HepG2 (cell line): Measurements from ENCODE around the gene ZNF771.

Experiments used
- KLF16 ChIP-seq, 2 experiments: sonication (generic) in 1 of 2; formaldehyde crosslinking in 1 of 2; IDR thresholded peaks; 2 replicates each; pipeline versions ENCODE4 v1.6.1 to v1.8.0; 2016 to 2023; ENCODE audit warnings: missing genetic modification reagents in 2 of 2, missing compliant biosample characterization in 1 of 2
- TF ChIP-seq, protein P1 (sequence below): sonication (generic); formaldehyde crosslinking; IDR thresholded peaks from 2 replicates; pipeline ENCODE4 v1.4.0; 2020; ENCODE audit warnings: missing genetic modification reagents, borderline replicate concordance
- TF ChIP-seq, protein P2 (sequence below): sonication (generic); formaldehyde crosslinking; IDR thresholded peaks from 2 replicates; pipeline ENCODE4 v1.5.0; 2020; ENCODE audit warnings: mild to moderate bottlenecking, missing genetic modification reagents, moderate library complexity
- TF ChIP-seq, protein P3 (sequence below): sonication (generic); formaldehyde crosslinking; IDR thresholded peaks from 2 replicates; pipeline ENCODE4 v1.8.0; 2022; ENCODE audit warnings: mild to moderate bottlenecking, missing genetic modification reagents
- TF ChIP-seq, protein P4 (sequence below): sonication (generic); formaldehyde crosslinking; IDR thresholded peaks from 2 replicates; pipeline ENCODE4 v1.8.0; 2023; ENCODE audit warnings: mild to moderate bottlenecking, missing genetic modification reagents

DNA sequence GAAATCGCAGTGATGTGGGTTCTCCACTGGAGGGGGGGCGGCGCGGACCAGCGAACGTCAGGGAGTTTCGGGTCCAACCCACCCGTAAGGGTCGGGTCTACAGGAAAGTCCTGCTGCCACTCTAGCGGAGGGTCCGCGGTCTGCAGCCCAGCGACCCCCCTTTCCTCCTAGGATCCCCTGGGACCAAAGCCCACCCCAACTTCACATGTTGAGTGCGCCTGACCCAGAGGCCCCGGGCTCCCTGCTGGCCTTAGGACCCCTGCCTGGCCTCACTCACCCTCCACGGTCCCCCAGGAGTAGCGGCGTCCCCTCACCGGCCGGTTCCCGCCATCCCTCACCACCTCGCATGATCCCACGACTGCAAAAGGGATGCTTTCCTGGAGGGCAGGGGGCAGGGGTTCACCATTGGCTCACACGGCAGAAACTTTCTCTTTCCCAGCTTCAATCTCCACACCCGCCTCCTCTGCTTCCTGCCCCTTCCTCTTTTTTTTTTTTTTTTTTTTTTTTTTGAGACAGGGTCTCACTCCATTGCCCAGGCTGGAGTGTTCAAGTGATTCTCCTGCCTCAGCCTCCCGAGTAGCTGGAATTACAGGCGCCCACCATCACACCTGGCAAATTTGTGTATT, 28.1 kb upstream of the ZNF771 start:
- TF ChIP-seq, protein P1, sequence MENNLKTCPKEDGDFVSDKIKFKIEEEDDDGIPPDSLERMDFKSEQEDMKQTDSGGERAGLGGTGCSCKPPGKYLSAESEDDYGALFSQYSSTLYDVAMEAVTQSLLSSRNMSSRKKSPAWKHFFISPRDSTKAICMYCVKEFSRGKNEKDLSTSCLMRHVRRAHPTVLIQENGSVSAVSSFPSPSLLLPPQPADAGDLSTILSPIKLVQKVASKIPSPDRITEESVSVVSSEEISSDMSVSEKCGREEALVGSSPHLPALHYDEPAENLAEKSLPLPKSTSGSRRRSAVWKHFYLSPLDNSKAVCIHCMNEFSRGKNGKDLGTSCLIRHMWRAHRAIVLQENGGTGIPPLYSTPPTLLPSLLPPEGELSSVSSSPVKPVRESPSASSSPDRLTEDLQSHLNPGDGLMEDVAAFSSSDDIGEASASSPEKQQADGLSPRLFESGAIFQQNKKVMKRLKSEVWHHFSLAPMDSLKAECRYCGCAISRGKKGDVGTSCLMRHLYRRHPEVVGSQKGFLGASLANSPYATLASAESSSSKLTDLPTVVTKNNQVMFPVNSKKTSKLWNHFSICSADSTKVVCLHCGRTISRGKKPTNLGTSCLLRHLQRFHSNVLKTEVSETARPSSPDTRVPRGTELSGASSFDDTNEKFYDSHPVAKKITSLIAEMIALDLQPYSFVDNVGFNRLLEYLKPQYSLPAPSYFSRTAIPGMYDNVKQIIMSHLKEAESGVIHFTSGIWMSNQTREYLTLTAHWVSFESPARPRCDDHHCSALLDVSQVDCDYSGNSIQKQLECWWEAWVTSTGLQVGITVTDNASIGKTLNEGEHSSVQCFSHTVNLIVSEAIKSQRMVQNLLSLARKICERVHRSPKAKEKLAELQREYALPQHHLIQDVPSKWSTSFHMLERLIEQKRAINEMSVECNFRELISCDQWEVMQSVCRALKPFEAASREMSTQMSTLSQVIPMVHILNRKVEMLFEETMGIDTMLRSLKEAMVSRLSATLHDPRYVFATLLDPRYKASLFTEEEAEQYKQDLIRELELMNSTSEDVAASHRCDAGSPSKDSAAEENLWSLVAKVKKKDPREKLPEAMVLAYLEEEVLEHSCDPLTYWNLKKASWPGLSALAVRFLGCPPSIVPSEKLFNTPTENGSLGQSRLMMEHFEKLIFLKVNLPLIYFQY: no peak
- TF ChIP-seq KLF16 (CRISPR knock-in tag; IDR thresholded peaks at IDR 0.05): no peak; a peak in 1 of 4 replicates
- TF ChIP-seq, protein P2, sequence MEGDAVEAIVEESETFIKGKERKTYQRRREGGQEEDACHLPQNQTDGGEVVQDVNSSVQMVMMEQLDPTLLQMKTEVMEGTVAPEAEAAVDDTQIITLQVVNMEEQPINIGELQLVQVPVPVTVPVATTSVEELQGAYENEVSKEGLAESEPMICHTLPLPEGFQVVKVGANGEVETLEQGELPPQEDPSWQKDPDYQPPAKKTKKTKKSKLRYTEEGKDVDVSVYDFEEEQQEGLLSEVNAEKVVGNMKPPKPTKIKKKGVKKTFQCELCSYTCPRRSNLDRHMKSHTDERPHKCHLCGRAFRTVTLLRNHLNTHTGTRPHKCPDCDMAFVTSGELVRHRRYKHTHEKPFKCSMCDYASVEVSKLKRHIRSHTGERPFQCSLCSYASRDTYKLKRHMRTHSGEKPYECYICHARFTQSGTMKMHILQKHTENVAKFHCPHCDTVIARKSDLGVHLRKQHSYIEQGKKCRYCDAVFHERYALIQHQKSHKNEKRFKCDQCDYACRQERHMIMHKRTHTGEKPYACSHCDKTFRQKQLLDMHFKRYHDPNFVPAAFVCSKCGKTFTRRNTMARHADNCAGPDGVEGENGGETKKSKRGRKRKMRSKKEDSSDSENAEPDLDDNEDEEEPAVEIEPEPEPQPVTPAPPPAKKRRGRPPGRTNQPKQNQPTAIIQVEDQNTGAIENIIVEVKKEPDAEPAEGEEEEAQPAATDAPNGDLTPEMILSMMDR (CRISPR knock-in tag): no peak
- TF ChIP-seq, protein P3, sequence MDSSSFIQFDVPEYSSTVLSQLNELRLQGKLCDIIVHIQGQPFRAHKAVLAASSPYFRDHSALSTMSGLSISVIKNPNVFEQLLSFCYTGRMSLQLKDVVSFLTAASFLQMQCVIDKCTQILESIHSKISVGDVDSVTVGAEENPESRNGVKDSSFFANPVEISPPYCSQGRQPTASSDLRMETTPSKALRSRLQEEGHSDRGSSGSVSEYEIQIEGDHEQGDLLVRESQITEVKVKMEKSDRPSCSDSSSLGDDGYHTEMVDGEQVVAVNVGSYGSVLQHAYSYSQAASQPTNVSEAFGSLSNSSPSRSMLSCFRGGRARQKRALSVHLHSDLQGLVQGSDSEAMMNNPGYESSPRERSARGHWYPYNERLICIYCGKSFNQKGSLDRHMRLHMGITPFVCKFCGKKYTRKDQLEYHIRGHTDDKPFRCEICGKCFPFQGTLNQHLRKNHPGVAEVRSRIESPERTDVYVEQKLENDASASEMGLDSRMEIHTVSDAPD (CRISPR knock-in tag): no peak
- TF ChIP-seq, protein P4, sequence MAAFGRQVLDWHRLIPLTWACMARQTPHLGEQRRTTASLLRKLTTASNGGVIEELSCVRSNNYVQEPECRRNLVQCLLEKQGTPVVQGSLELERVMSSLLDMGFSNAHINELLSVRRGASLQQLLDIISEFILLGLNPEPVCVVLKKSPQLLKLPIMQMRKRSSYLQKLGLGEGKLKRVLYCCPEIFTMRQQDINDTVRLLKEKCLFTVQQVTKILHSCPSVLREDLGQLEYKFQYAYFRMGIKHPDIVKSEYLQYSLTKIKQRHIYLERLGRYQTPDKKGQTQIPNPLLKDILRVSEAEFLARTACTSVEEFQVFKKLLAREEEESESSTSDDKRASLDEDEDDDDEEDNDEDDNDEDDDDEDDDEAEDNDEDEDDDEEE: no peak
